GM12878 (cell line): ENCODE measurements around the gene CKS1B.

Source experiments
- CTCF ChIP-seq, 3 experiments: IDR thresholded peaks in 2 of 3; conservative IDR thresholded peaks in 1 of 3; 2 replicates each; pipeline ENCODE4 v1.5.1; 2011; ENCODE audit warnings: low read depth in 3 of 3, low read length in 3 of 3, mild to moderate bottlenecking in 3 of 3, control low read depth in 2 of 3, moderate library complexity in 2 of 3, inconsistent platforms in 1 of 3, mixed read lengths in 1 of 3; ENCODE audit not compliant: control insufficient read depth in 2 of 3, insufficient read depth in 1 of 3; ENCODE audit errors: extremely low read depth in 1 of 3
- EZH2 ChIP-seq: IDR thresholded peaks from 2 replicates; pipeline ENCODE4 v1.6.1; 2012; ENCODE audit warnings: low read depth, mild to moderate bottlenecking, control low read depth, inconsistent platforms, low read length, borderline replicate concordance; ENCODE audit not compliant: control insufficient read depth
- HDAC2 ChIP-seq: fragments of 200-600 bp; sonication (generic); IDR thresholded peaks from 2 replicates; pipeline ENCODE4 v1.6.1; 2017
- POLR2A ChIP-seq: IDR thresholded peaks from 2 replicates; pipeline ENCODE4 v1.6.1; 2011; ENCODE audit warnings: low read depth, mild to moderate bottlenecking, low read length
- POLR2AphosphoS5 ChIP-seq: IDR thresholded peaks from 2 replicates; pipeline ENCODE4 v1.6.1; 2011; ENCODE audit warnings: mild to moderate bottlenecking, low read length, inconsistent platforms
- REST ChIP-seq: IDR thresholded peaks from 2 replicates; pipeline ENCODE4 v1.6.1; 2012; ENCODE audit warnings: mild to moderate bottlenecking, low read depth, low read length
- SMAD5 ChIP-seq: IDR thresholded peaks from 2 replicates; pipeline ENCODE4 v1.6.1; 2016; ENCODE audit warnings: antibody characterized with exemption, low read depth

GRCh38 chr1:154956544-154956941 is 17.9 kb upstream of the CKS1B start:
- no peak for TF ChIP-seq POLR2AphosphoS5
- no peak for TF ChIP-seq REST
- TF ChIP-seq SMAD5: no peak
- no peak for TF ChIP-seq CTCF (IDR thresholded peaks at IDR 0.05 in 2 of 3, conservative IDR thresholded peaks at IDR 0.05 in 1 of 3; ENCODE audit: control insufficient read depth in 2 of 3, extremely low read depth in 1 of 3, insufficient read depth in 1 of 3, low read depth in 3 of 3, low read length in 3 of 3)
- TF ChIP-seq EZH2: no peak
- TF ChIP-seq POLR2A: no peak; the same call in 1 of the 2 replicates
- no peak for TF ChIP-seq HDAC2
